PC-3 (cell line): ENCODE results near the gene ARL5C.

Experiments
- CTCF ChIP-seq: fragments of 300-600 bp; sonication (generic); conservative IDR thresholded peaks from 2 replicates; pipeline ENCODE4 v1.5.1; 2017; ENCODE audit warnings: antibody characterized with exemption, low read depth, mild to moderate bottlenecking, low read length
- EZH2 ChIP-seq: fragments of 300-600 bp; sonication (generic); IDR thresholded peaks from one replicate; pipeline ENCODE4 v1.6.1; 2017; ENCODE audit warnings: antibody characterized with exemption, mild to moderate bottlenecking, low read length; ENCODE audit not compliant: unreplicated experiment
- EZH2phosphoT487 ChIP-seq: fragments of 300-600 bp; sonication (generic); IDR thresholded peaks from 2 replicates; pipeline ENCODE4 v1.6.1; 2018; ENCODE audit warnings: mild to moderate bottlenecking, antibody characterized with exemption, low read length, borderline replicate concordance

DNA sequence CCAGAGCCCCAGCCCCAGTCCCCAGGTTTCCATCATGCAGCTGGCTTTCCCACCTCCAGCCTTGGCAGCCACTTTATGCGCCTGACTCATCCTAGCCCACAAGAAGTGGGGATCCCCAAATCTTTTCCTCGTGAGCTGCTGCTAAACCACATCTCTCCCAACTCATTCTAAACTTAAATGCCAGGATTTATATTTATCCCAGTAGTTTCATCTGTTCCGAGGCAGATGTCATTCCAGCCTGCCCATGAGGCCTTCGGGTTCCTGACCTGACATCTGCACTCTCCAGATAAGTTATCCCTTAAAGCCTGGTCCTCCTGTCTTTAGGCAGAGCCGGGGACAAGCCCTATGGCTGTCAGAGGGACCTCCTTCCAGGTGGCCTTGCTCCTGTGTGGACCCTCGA, 31.1 kb downstream of the ARL5C start:
- no peak for TF ChIP-seq CTCF
- no peak for TF ChIP-seq EZH2
- no peak for TF ChIP-seq EZH2phosphoT487
